Loucy (cell line): Measurements from ENCODE around the gene UCP3.

ENCODE experiments used
- H2AFZ ChIP-seq: fragments of 200-600 bp; sonication (generic); 2 replicates; pipeline ENCODE4 v1.6.0; 2016; ENCODE audit warnings: antibody characterized with exemption, mild to moderate bottlenecking, low read length, moderate library complexity
- H3F3A ChIP-seq: fragments of 200-600 bp; 2 replicates; pipeline ENCODE4 v1.6.0; 2016; ENCODE audit warnings: antibody characterized with exemption, low read depth, mild to moderate bottlenecking
- H3K27me3 ChIP-seq: fragments of 200-600 bp; sonication (generic); 2 replicates; pipeline ENCODE4 v1.6.1; 2014; ENCODE audit warnings: low read length, mild to moderate bottlenecking; ENCODE audit not compliant: insufficient read depth, poor library complexity, severe bottlenecking
- H3K36me3 ChIP-seq: fragments of 200-600 bp; sonication (generic); 2 replicates; pipeline ENCODE4 v1.6.1; 2016; ENCODE audit warnings: low read length; ENCODE audit not compliant: insufficient read depth
- H3K4me1 ChIP-seq: fragments of 200-600 bp; sonication (generic); 2 replicates; pipeline ENCODE4 v1.5.1; 2014; ENCODE audit warnings: low read length, mild to moderate bottlenecking; ENCODE audit not compliant: insufficient read depth, poor library complexity, severe bottlenecking
- H3K4me2 ChIP-seq: fragments of 200-600 bp; sonication (generic); 2 replicates; pipeline ENCODE4 v1.6.0; 2014; ENCODE audit warnings: antibody characterized with exemption, low read length, low read depth, mild to moderate bottlenecking; ENCODE audit not compliant: poor library complexity, severe bottlenecking
- H3K4me3 ChIP-seq: fragments of 200-600 bp; sonication (generic); 2 replicates; pipeline ENCODE4 v1.5.1; 2014; ENCODE audit warnings: low read length, mild to moderate bottlenecking, mixed read lengths; ENCODE audit not compliant: poor library complexity, severe bottlenecking
- H3K79me2 ChIP-seq: fragments of 200-600 bp; sonication (generic); 2 replicates; pipeline ENCODE4 v1.6.1; 2014; ENCODE audit warnings: low read length; ENCODE audit not compliant: insufficient read depth
- H3K9ac ChIP-seq: fragments of 200-600 bp; sonication (generic); 2 replicates; pipeline ENCODE4 v1.6.0; 2014; ENCODE audit warnings: mild to moderate bottlenecking, low read depth, low read length, moderate library complexity; ENCODE audit not compliant: poor library complexity, severe bottlenecking
- H3K9me2 ChIP-seq: fragments of 200-600 bp; sonication (generic); replicated peaks from 2 replicates; pipeline ENCODE4 v1.6.1; 2016; ENCODE audit warnings: low read depth, low read length, mixed read lengths
- H3K9me3 ChIP-seq: fragments of 200-600 bp; sonication (generic); 2 replicates; pipeline ENCODE4 v1.6.1; 2014; ENCODE audit warnings: mild to moderate bottlenecking, antibody characterized with exemption, low read length, low read depth; ENCODE audit not compliant: insufficient read depth
- H4K20me1 ChIP-seq: fragments of 200-600 bp; sonication (generic); 2 replicates; pipeline ENCODE4 v1.6.0; 2014; ENCODE audit warnings: antibody characterized with exemption, low read length, mild to moderate bottlenecking; ENCODE audit not compliant: insufficient read depth, poor library complexity, severe bottlenecking
- CTCF ChIP-seq: fragments of 200-600 bp; sonication (generic); conservative IDR thresholded peaks from 2 replicates; pipeline ENCODE4 v1.5.1; 2014; ENCODE audit warnings: mild to moderate bottlenecking, antibody characterized with exemption, low read length
- EZH2phosphoT487 ChIP-seq: fragments of 200-600 bp; IDR thresholded peaks from 2 replicates; pipeline ENCODE4 v1.6.1; 2018; ENCODE audit warnings: antibody characterized with exemption, mild to moderate bottlenecking, moderate library complexity, borderline replicate concordance

Gene UCP3

DNA sequence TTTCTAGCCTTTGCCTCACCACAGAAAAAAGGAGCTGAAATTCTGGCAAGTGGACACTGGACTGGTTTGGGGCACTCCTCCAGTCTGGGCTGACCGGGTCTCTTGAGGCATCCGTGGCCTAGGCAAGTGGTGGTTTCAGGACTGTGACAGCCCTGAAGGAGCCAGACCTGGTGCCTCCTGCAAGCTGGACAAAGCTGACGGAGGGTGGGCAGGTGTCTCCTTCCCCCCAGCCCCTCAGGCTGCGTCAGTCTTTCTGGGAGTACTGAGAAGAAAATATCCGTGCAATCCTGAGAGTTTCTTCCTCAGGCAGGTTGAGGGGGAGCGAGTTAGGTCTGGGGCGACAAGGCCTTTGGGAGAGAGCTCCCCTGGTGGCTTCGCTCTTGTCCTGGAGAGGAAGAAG lies 4.3 kb upstream of the UCP3 start:
- Histone ChIP-seq H3K36me3 (peaks cover 9% of the 10 kb centered on the region; the same call in 1 of the 2 replicates), H3K4me3 (no peak overlapping the region), H3K4me1 (peaks cover 42% of the 10 kb centered on the region)

DNA sequence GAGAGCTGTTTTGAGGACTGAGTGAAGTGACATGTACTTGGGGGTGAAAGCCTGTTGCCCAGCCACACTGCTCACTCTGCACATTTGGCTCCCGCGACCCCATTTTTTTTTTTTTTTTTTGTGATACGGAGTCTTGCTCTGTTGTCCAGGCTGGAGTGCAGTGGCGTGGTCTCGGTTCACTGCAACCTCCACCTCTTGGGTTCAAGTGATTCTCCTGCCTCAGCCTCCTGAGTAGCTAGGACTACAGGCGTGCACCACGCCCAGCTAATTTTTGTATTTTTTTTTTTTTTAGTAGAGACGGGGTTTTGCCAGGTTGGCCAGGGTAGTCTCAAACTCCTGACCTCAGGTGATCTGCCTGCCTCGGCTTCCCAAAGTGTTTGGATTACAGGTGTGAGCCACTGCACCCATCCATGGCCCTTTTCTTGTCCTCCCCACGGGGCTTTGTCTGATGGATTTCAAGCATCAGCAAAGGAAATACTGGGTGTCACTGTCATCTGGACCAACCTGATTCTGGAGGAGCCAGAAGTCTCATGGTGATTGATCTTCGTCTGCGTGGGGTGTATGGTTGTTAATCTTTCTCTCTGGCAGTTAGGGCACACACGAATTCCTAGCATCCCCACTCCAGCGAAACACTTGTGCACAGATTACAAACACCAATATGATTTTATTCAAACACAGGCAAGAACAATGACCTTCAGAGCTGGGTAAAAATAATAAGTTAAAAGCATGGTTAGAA lies 3.4 kb upstream of the UCP3 start:
- no peak for TF ChIP-seq CTCF
- TF ChIP-seq EZH2phosphoT487 = no peak

More for the DNA sequence above, 4.3 kb upstream of the UCP3 start:
- TF ChIP-seq EZH2phosphoT487 = no peak
- no peak for TF ChIP-seq CTCF
- H3K4me2 ChIP-seq = no peak overlapping the region
- no peaks in the 10 kb centered on the region for H3K9me2 ChIP-seq
- no peaks in the 10 kb centered on the region for H3K27me3 ChIP-seq
- H3K9me3 ChIP-seq = no peaks in the 10 kb centered on the region
- H2AFZ ChIP-seq = no peak overlapping the region
- no peaks in the 10 kb centered on the region for H3K79me2 ChIP-seq
- H3F3A ChIP-seq = no peaks in the 10 kb centered on the region
- no peak overlapping the region for H3K9ac ChIP-seq
- H4K20me1 ChIP-seq = no peaks in the 10 kb centered on the region

GRCh38 chr11:74011360-74012073 lies 2.6 kb upstream of the UCP3 start:
- Histone ChIP-seq H3K79me2 (no peaks in the 10 kb centered on the region), H3F3A (no peaks in the 10 kb centered on the region), H3K4me2 (peak overlapping the region; percentile 29), H3K9me3 (no peaks in the 10 kb centered on the region), H3K9ac (peak overlapping the region; percentile 45), H3K4me3 (no peak overlapping the region), H2AFZ (no peak overlapping the region), H3K4me1 (peaks cover 42% of the 10 kb centered on the region), H3K36me3 (peaks cover 6% of the 10 kb centered on the region; the same call in 1 of the 2 replicates), H3K9me2 (no peaks in the 10 kb centered on the region), H3K27me3 (no peaks in the 10 kb centered on the region), H4K20me1 (no peaks in the 10 kb centered on the region)
- TF ChIP-seq CTCF = no peak
- TF ChIP-seq EZH2phosphoT487 = no peak

More for the DNA sequence above, 3.4 kb upstream of the UCP3 start:
- Histone ChIP-seq H3K4me2 (peak overlapping the region; percentile 29), H3K9me2 (no peaks in the 10 kb centered on the region), H3K36me3 (peaks cover 9% of the 10 kb centered on the region; the same call in 1 of the 2 replicates), H2AFZ (no peak overlapping the region), H3K79me2 (no peaks in the 10 kb centered on the region), H3K27me3 (no peaks in the 10 kb centered on the region), H4K20me1 (no peaks in the 10 kb centered on the region), H3K9me3 (no peaks in the 10 kb centered on the region), H3F3A (no peaks in the 10 kb centered on the region), H3K4me3 (no peak overlapping the region), H3K4me1 (peaks cover 42% of the 10 kb centered on the region), H3K9ac (no peak overlapping the region)
